Activated CD4-positive, alpha-beta T cell treated with anti-CD3 and anti-CD28 coated beads for 36 hours (primary cell): ENCODE measurements around the gene FOLR2. TPM values are rescaled to one million over a fixed set of nuclear protein-coding genes. Genes with fewer than 3 reads are reported as not detected.

Experiments used
- ATAC-seq: fragments of 200-7000 bp; cut with Tn5 transposase; one replicate; pipeline ENCODE4 v1.10.0; 2021; ENCODE audit warnings: mild to moderate bottlenecking, moderate library complexity
- CTCF ChIA-PET: fragments of 350-600 bp; sonication (Branson Sonifier 250); formaldehyde crosslinking; loops from one replicate; lab custom pipeline; 2021; ENCODE audit warnings: antibody characterized with exemption; lab: Charles Lee
- POLR2A ChIA-PET: fragments of 350-600 bp; sonication (Branson Sonifier 250); formaldehyde crosslinking; loops from one replicate; lab custom pipeline; 2021; ENCODE audit warnings: antibody characterized with exemption, inconsistent platforms; lab: Charles Lee
- DNase-seq: peaks from one replicate; pipeline ENCODE4 v3.0.0-alpha.2; 2020
- H3K27ac Mint-ChIP-seq: one replicate; pipeline ENCODE4 v1.8.0; 2021; ENCODE audit warnings: mixed read lengths
- H3K27me3 Mint-ChIP-seq: one replicate; pipeline ENCODE4 v1.8.0; 2021; ENCODE audit warnings: mixed read lengths
- H3K36me3 Mint-ChIP-seq: one replicate; pipeline ENCODE4 v1.8.0; 2021; ENCODE audit warnings: low read depth, mixed read lengths
- H3K4me1 Mint-ChIP-seq: one replicate; pipeline ENCODE4 v1.8.0; 2021; ENCODE audit warnings: mixed read lengths
- H3K4me3 Mint-ChIP-seq: one replicate; pipeline ENCODE4 v1.8.0; 2021; ENCODE audit warnings: mild to moderate bottlenecking, moderate library complexity, mixed read lengths
- H3K9me3 Mint-ChIP-seq: one replicate; pipeline ENCODE4 v1.8.0; 2021; ENCODE audit warnings: low read depth, mixed read lengths
- intact Hi-C, 2 experiments: fragments of 100-400 bp; cut with DNase I in 1 of 2; cut with micrococcal nuclease in 1 of 2; formaldehyde crosslinking; loops; one replicate each; pipeline versions ENCODE4 v1.14.2 to v1.15.1; 2022 to 2024; cut with DNase I, micrococcal nuclease
- total RNA-seq, 2 experiments: library from RNA; stranded (reverse); gene quantifications; one replicate each; pipeline ENCODE4 v1.2.3, GENCODE V29; 2021

Gene FOLR2
- total RNA-seq, 2 experiments from 2014 or later = not detected

DNA sequence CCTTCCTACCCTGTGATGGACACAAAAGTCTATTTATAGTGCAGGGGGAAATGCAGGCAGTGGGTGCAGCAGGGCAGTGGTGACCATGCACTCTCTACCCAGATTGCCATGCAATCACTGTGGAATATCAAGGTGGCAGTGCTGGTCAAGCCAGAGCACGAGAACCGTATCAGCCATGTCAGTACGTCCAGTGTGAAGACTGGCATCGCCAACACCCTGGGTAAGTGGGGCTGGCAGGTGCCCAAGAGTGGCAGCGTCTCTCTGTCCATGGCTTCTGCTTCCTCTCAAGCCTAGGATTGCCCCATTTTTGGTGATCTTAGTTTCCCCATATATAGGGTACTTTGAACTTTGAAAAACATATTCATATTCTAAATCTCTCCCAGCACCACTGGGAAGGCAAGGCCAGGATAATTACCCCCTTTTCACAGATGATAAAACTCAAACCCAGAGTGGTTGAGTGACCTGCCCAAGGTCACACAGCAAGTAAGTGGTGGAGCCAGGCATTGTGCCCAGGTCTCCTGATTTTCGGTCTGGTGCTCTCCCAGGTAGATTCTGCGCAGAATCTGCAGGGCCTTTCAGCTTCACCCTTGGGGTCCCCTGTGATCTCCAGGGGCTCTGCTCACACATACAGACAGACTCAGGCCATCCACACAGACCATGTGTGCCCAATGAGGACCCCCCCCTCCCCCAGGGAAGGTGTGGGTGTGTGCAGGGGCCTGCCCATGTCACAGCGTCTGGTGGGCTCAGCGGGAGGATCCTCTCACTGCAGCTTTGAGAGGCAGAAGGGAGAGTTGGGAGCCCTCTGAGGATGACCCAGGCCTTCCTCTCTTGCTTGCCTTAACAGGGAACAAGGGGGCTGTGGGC, 15.0 kb downstream of the FOLR2 start:
- CTCF ChIA-PET = no interaction called here
- Mint-ChIP-seq H3K36me3 (peaks cover 22% of the 10 kb centered on the region), H3K4me1 (no peaks in the 10 kb centered on the region), H3K9me3 (no peaks in the 10 kb centered on the region), H3K27ac (no peak overlapping the region), H3K27me3 (no peaks in the 10 kb centered on the region), H3K4me3 (no peak overlapping the region)
- ATAC-seq = no peak
- POLR2A ChIA-PET = no interaction called here
- DNase-seq = no peak
- intact Hi-C loops = no loop called here

DNA sequence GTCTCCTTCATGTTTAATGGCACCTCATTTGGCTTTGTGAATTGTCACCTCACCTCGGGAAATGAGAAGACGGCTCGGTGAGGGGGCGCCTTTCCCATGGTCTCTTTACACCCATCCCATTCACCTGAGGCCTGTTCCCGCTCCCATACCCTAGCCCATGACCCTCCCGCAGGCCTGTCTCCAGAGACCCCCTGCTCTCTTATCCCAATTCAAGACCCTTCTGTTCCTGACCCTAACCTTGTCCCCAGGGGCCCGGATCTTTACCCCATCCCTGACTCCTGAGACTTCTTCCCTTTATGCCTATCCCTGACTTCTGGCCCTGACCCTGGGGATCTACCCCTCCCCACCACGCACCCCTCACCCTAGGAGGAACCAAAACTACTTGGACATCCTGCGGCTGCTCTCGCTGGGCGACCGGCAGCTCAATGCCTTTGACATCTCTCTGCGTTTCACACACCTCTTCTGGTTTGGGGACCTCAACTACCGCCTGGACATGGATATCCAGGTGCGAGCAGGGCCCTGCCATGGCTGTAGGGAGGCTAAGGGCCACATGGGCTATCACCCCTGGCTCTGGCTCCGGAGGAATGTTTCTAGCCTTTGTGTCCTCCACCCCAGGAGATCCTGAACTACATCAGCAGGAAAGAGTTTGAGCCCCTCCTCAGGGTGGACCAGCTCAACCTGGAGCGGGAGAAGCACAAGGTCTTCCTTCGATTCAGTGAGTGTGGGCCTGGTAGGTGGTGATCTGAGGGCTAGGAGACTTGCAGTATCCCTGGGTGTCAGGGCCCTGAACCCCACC, 15.9 kb downstream of the FOLR2 start:
- Mint-ChIP-seq H3K4me3 (no peak overlapping the region), H3K27me3 (no peaks in the 10 kb centered on the region), H3K36me3 (peaks cover 22% of the 10 kb centered on the region), H3K9me3 (no peaks in the 10 kb centered on the region), H3K4me1 (no peaks in the 10 kb centered on the region), H3K27ac (no peak overlapping the region)
- ATAC-seq = no peak
- ChIA-PET CTCF (no interaction called here), POLR2A (no interaction called here)
- intact Hi-C loops = no loop called here
- no peak for DNase-seq

DNA sequence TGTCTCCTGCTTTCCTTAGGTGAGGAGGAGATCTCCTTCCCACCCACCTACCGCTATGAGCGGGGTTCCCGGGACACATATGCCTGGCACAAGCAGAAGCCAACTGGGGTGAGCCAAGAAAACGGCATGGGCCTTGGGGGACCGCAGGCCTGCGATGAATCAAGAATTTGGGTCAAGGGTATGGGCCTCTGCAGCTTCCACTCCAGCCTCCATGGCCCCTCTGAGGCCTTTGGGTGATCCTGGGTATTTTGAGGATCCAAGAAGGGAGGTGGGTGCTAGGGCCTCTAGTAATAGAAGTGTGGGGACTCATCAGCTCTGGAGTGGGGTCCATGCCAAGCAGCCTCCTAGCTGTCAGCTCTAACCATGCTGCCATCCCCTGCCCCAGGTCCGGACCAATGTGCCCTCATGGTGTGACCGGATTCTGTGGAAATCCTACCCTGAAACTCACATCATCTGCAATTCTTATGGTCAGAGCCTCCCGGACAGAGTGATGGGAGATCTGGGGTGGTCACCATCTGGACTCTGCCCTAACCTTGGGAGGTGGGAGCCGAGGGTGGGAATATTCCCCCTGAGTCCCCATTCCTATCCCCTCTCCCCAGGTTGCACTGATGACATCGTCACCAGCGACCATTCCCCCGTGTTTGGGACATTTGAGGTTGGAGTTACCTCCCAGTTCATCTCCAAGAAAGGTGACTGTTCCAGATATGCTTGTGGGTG, 16.6 kb downstream of the FOLR2 start:
- ChIA-PET CTCF (no interaction called here), POLR2A (no interaction called here)
- no peak for DNase-seq
- Mint-ChIP-seq H3K36me3 (peaks cover 22% of the 10 kb centered on the region), H3K9me3 (no peaks in the 10 kb centered on the region), H3K4me3 (no peak overlapping the region), H3K27ac (no peak overlapping the region), H3K4me1 (no peaks in the 10 kb centered on the region), H3K27me3 (no peaks in the 10 kb centered on the region)
- intact Hi-C loops = no loop called here
- no peak for ATAC-seq

DNA sequence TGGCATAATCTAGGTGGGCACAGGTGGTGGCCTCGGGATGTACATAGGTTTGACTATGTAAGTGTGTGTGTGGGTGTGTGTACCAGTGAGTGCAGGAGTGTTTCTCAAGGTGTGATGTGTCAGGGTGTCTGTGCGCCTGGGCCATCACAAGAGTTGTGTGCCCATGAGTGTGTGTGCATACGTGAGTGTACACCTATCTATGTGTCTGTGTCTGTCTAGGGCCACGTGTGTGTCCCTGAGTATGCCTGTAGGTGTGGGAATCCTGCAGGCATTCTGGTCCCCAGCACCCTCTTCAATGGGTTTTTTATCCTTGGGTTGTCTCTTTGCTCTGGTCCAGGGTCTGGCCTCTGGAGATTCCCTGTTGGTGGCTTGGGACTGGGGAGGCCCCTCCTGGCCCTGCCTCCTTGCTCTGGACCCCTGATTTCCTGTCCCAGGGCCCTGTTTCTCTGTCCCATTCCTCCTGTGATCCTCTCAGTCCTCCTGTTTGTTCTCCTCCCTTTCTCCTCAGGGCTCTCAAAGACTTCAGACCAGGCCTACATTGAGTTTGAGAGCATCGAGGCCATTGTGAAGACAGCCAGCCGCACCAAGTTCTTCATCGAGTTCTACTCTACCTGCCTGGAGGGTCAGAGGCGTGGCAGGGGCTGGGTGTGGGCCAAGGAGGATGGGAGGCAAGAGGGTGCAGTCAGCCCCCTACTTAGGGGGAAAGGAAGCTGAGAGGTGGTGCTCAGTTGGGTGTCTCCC, 17.3 kb downstream of the FOLR2 start:
- H3K9me3 Mint-ChIP-seq = no peaks in the 10 kb centered on the region
- ChIA-PET POLR2A (no interaction called here), CTCF (interaction anchor here (1.0 kb wide), 1 partner anchor 11 kb away, joined by 3 read pairs; no protein-coding TSS in a partner anchor)
- no peak overlapping the region for H3K4me3 Mint-ChIP-seq
- no peak overlapping the region for H3K27ac Mint-ChIP-seq
- ATAC-seq (no peak), DNase-seq (no peak)
- intact Hi-C loops = no loop called here
- H3K27me3 Mint-ChIP-seq = peaks cover 3% of the 10 kb centered on the region
- peaks cover 21% of the 10 kb centered on the region for H3K36me3 Mint-ChIP-seq
- no peaks in the 10 kb centered on the region for H3K4me1 Mint-ChIP-seq

DNA sequence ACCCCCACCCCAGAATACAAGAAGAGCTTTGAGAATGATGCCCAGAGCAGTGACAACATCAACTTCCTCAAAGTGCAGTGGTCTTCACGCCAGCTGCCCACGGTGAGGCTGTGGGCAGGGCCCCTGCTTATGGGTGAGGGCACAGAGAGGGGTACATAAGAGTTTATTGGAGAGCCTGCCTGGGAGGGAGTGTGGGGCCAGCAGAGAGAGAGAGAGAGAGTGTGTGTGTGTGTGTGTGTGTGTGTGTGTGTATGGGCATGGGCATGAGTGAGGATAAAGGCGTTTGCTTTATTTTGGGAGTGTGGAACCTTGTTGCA, 17.9 kb downstream of the FOLR2 start:
- peaks cover 2% of the 10 kb centered on the region for H3K4me1 Mint-ChIP-seq
- peaks cover 17% of the 10 kb centered on the region for H3K36me3 Mint-ChIP-seq
- H3K27me3 Mint-ChIP-seq = peaks cover 8% of the 10 kb centered on the region
- ATAC-seq (no peak), DNase-seq (no peak)
- intact Hi-C loops = no loop called here
- no peaks in the 10 kb centered on the region for H3K9me3 Mint-ChIP-seq
- no peak overlapping the region for H3K27ac Mint-ChIP-seq
- POLR2A ChIA-PET = no interaction called here
- CTCF ChIA-PET = interaction anchor here (0.5 to 1.0 kb wide), 2 partner anchors 12 to 82 kb away, joined by 3 to 4 read pairs; no protein-coding TSS in a partner anchor
- no peak overlapping the region for H3K4me3 Mint-ChIP-seq

DNA sequence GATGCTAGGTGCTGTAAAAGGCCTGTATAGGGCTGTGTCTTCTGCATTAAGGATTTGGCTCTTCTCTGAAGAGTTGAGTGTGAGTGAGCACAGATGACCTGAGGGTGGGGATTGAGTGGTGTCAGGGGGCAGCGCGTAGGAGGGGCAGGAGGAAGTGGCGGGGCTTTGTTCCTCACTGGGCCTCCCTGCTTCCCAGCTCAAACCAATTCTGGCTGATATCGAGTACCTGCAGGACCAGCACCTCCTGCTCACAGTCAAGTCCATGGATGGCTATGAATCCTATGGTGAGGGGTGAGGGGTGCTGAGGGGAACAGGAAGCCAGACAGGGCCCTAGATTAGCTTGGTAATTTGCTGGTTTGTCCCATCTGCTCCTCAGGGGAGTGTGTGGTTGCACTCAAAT, 18.3 kb downstream of the FOLR2 start:
- peaks cover 9% of the 10 kb centered on the region for H3K27me3 Mint-ChIP-seq
- no peak overlapping the region for H3K27ac Mint-ChIP-seq
- H3K36me3 Mint-ChIP-seq = peaks cover 17% of the 10 kb centered on the region
- peaks cover 3% of the 10 kb centered on the region for H3K4me1 Mint-ChIP-seq
- ChIA-PET CTCF (interaction anchor here (0.5 to 1.0 kb wide), 2 partner anchors 12 to 82 kb away, joined by 3 to 4 read pairs; no protein-coding TSS in a partner anchor), POLR2A (no interaction called here)
- H3K9me3 Mint-ChIP-seq = no peaks in the 10 kb centered on the region
- ATAC-seq (no peak), DNase-seq (no peak)
- intact Hi-C loops = no loop called here
- no peak overlapping the region for H3K4me3 Mint-ChIP-seq

DNA sequence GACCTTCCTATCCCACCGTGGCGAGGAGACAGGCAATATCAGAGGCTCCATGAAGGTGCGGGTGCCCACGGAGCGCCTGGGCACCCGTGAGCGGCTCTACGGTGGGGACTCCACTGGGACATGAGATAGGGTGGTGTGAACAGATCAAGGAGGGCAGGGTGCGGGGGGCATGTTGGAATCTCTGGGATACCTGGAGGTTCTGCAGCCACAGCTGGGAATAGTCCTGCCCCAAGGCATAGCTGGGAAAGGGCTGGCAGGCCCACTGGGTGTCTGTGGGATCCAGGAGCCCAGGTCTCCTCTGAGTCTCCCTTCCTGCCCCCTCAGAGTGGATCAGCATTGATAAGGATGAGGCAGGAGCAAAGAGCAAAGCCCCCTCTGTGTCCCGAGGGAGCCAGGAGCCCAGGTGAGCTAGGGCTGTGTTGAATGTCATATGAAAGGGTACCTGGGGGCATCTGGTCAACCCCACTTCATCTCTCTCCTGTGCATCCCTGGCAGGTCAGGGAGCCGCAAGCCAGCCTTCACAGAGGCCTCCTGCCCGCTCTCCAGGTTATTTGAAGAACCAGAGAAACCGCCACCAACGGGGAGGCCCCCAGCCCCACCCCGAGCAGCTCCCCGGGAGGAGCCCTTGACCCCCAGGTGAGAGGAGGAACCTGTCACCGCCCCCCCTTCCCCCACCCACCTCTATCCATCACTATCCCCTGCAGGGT, 18.9 kb downstream of the FOLR2 start:
- Mint-ChIP-seq H3K4me3 (no peak overlapping the region), H3K4me1 (peaks cover 6% of the 10 kb centered on the region), H3K9me3 (no peaks in the 10 kb centered on the region), H3K27me3 (peaks cover 12% of the 10 kb centered on the region), H3K36me3 (peaks cover 14% of the 10 kb centered on the region), H3K27ac (no peak overlapping the region)
- intact Hi-C loops = no loop called here
- DNase-seq = no peak
- ATAC-seq = no peak
- ChIA-PET POLR2A (no interaction called here), CTCF (interaction anchor here (1.0 to 2.2 kb wide), 5 partner anchors 9 to 34 kb away, joined by 3 to 10 read pairs (median 3); no protein-coding TSS in a partner anchor)

DNA sequence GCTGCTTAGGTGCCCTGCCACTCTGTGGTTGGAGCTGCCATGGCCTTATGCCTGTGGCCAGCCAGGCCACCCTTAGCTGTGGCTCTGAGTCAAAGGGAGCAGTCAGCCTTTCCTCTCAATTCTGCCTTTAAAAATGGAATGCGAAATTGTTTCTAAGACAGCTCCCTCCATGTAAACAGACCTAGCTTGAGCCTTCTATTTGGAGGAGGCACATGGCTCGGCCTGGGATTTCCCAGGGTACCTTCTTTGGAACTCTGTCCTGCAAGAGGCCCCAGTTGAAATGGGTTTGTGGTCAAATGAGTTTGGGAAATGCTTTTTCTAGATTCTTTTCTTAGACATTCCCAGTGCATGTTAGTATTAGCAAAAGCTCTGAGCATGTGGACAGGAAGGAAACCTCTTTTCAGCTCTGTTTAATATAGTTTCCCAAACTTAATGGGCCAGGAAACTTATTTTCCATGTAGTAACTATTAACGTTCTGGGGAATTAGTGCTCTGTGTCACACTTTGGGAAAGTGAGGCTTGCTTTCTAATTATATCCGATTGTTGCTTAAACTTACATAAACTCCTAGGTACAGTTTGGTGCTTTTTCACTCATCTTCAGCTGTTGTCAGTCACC, 19.6 kb downstream of the FOLR2 start:
- H3K27ac Mint-ChIP-seq = no peak overlapping the region
- peaks cover 12% of the 10 kb centered on the region for H3K36me3 Mint-ChIP-seq
- H3K4me3 Mint-ChIP-seq = no peak overlapping the region
- no peak for ATAC-seq
- intact Hi-C loops = no loop called here
- no peak for DNase-seq
- H3K27me3 Mint-ChIP-seq = peaks cover 18% of the 10 kb centered on the region
- ChIA-PET CTCF (interaction anchor here (0.6 to 2.2 kb wide), 8 partner anchors 10 to 235 kb away, joined by 3 to 10 read pairs (median 3); no protein-coding TSS in a partner anchor), POLR2A (no interaction called here)
- H3K9me3 Mint-ChIP-seq = no peaks in the 10 kb centered on the region
- H3K4me1 Mint-ChIP-seq = peaks cover 11% of the 10 kb centered on the region

DNA sequence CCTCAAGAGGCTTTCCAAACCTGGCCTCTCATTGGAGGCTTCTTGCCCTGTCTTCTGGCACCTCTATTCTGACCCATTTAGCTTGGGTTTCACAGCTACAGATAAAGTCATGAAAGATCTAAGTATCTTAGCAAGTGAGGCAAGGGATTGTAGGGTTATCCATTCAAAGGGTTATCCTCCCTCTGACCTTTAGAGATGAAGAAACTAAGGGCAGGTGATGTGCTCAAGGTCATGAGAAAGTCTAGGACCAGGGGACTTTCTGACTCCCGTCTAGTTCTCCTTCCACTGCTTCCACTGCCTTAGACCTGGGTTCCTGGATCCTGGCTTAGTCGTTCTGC, 20.1 kb downstream of the FOLR2 start:
- H3K36me3 Mint-ChIP-seq = peaks cover 9% of the 10 kb centered on the region
- no peak overlapping the region for H3K27ac Mint-ChIP-seq
- H3K27me3 Mint-ChIP-seq = peaks cover 21% of the 10 kb centered on the region
- H3K4me1 Mint-ChIP-seq = peaks cover 11% of the 10 kb centered on the region
- DNase-seq (no peak), ATAC-seq (no peak)
- no peaks in the 10 kb centered on the region for H3K9me3 Mint-ChIP-seq
- ChIA-PET POLR2A (interaction anchor here (1.0 kb wide), 1 partner anchor 10 kb away, joined by 3 read pairs; no protein-coding TSS in a partner anchor), CTCF (interaction anchor here (0.6 to 2.2 kb wide), 7 partner anchors 11 to 1121 kb away, joined by 3 to 10 read pairs (median 3); no protein-coding TSS in a partner anchor)
- no peak overlapping the region for H3K4me3 Mint-ChIP-seq
- intact Hi-C loops = no loop called here
